PC-9 (cell line): ENCODE data around the gene DNMT3A. TPM values are rescaled to one million over a fixed set of nuclear protein-coding genes. Genes with fewer than 3 reads are reported as not detected.
A peak's percentile ranks its signal among the peaks of the same experiment; 100 is the strongest.

ENCODE experiments used
- BruUV-seq: library from RNA; stranded (reverse); fragments of 400-500 nt; replicated peaks from 2 replicates; lab custom pipeline; 2021; lab: Mats Ljungman, UMichigan
- CTCF ChIA-PET: fragments of 300-600 bp; sonication (Branson Sonifier 250); formaldehyde crosslinking; loops from one replicate; lab custom pipeline; 2022; ENCODE audit warnings: antibody characterized with exemption; lab: Charles Lee
- POLR2A ChIA-PET: fragments of 300-600 bp; sonication (Branson Sonifier 250); formaldehyde crosslinking; loops from one replicate; lab custom pipeline; 2022; ENCODE audit warnings: antibody characterized with exemption; ENCODE audit not compliant: unreplicated experiment; lab: Charles Lee
- DNase-seq, 2 experiments: peaks; one replicate each; pipeline versions ENCODE4 v3.0.0 to v3.0.0-alpha.2; 2015 to 2022; ENCODE audit warnings: mixed read lengths in 1 of 2
- H2AFZ ChIP-seq: fragments of 200-600 bp; sonication (generic); 2 replicates; pipeline ENCODE4 v1.8.1; 2017; ENCODE audit warnings: antibody characterized with exemption
- H3F3A ChIP-seq: fragments of 200-600 bp; sonication (generic); 2 replicates; pipeline ENCODE4 v1.8.1; 2017; ENCODE audit warnings: antibody characterized with exemption, mild to moderate bottlenecking, low read depth; ENCODE audit not compliant: insufficient read depth
- H3K27ac ChIP-seq: fragments of 200-600 bp; sonication (generic); 2 replicates; pipeline ENCODE4 v1.6.1; 2016; ENCODE audit warnings: mixed run types
- H3K27me3 ChIP-seq: fragments of 200-600 bp; sonication (generic); 2 replicates; pipeline ENCODE4 v1.6.1; 2016; ENCODE audit warnings: low read depth, mixed run types; ENCODE audit not compliant: insufficient read depth
- H3K36me3 ChIP-seq: fragments of 200-600 bp; sonication (generic); 2 replicates; pipeline ENCODE4 v1.6.1; 2016; ENCODE audit warnings: low read depth, mixed run types
- H3K4me1 ChIP-seq: fragments of 200-600 bp; sonication (generic); replicated peaks from 2 replicates; pipeline ENCODE4 v1.6.1; 2016; ENCODE audit warnings: mixed run types; ENCODE audit not compliant: insufficient read depth
- H3K4me2 ChIP-seq: fragments of 200-600 bp; sonication (generic); 2 replicates; pipeline ENCODE4 v1.6.1; 2017; ENCODE audit warnings: mixed run types
- H3K4me3 ChIP-seq: fragments of 200-600 bp; sonication (generic); 2 replicates; pipeline ENCODE4 v1.6.1; 2016; ENCODE audit warnings: mixed run types
- H3K79me2 ChIP-seq: fragments of 200-600 bp; sonication (generic); 2 replicates; pipeline ENCODE4 v1.6.1; 2017; ENCODE audit warnings: low read depth, mixed run types
- H3K9me2 ChIP-seq: fragments of 200-600 bp; sonication (generic); 2 replicates; pipeline ENCODE4 v1.8.1; 2017; ENCODE audit warnings: mild to moderate bottlenecking; ENCODE audit not compliant: insufficient read depth
- H3K9me3 ChIP-seq: fragments of 200-600 bp; sonication (generic); 2 replicates; pipeline ENCODE4 v1.8.1; 2016; ENCODE audit warnings: low read depth; ENCODE audit not compliant: insufficient read depth
- H4K20me1 ChIP-seq: fragments of 200-600 bp; sonication (generic); 2 replicates; pipeline ENCODE4 v1.8.1; 2017; ENCODE audit not compliant: insufficient read depth
- CTCF ChIP-seq: fragments of 200-600 bp; sonication (generic); conservative IDR thresholded peaks from 2 replicates; pipeline ENCODE4 v1.6.1; 2017; ENCODE audit warnings: mixed run types, antibody characterized with exemption, mild to moderate bottlenecking, moderate library complexity
- EZH2 ChIP-seq: fragments of 200-600 bp; sonication (generic); IDR thresholded peaks from 2 replicates; pipeline ENCODE4 v1.8.0; 2017; ENCODE audit warnings: antibody characterized with exemption, low read depth
- intact Hi-C: fragments of 100-400 bp; cut with micrococcal nuclease; formaldehyde crosslinking; loops from one replicate; pipeline ENCODE4 v1.10.0; 2022; ENCODE audit not compliant: unreplicated experiment
- total RNA-seq: library from RNA; stranded (reverse); gene quantifications from 2 replicates; pipeline ENCODE4 v1.2.3, GENCODE V29; 2021

Gene DNMT3A
- total RNA-seq, 1 experiment from 2014 or later = 38.9 TPM

GRCh38 chr2:25354116-25354515 lies 12.4 kb upstream of the DNMT3A start:
- H3K9me3 ChIP-seq = no peaks in the 10 kb centered on the region
- BruUV-seq = no TSS peak
- ChIA-PET CTCF (interaction anchor here (0.7 kb wide), 1 partner anchor 52 kb away, joined by 3 read pairs; no protein-coding TSS in a partner anchor), POLR2A (no interaction called here)
- no peak overlapping the region for H3K4me3 ChIP-seq
- no peaks in the 10 kb centered on the region for H4K20me1 ChIP-seq
- no peaks in the 10 kb centered on the region for H3K9me2 ChIP-seq
- peaks cover 8% of the 10 kb centered on the region for H3K4me1 ChIP-seq
- no peak for TF ChIP-seq EZH2
- no peak for TF ChIP-seq CTCF
- no peak overlapping the region for H2AFZ ChIP-seq
- H3K36me3 ChIP-seq = no peaks in the 10 kb centered on the region
- H3K27ac ChIP-seq = no peak overlapping the region
- no peaks in the 10 kb centered on the region for H3K79me2 ChIP-seq
- H3F3A ChIP-seq = no peaks in the 10 kb centered on the region
- intact Hi-C loops = no loop called here
- DNase-seq = no peak
- no peak overlapping the region for H3K4me2 ChIP-seq
- no peaks in the 10 kb centered on the region for H3K27me3 ChIP-seq

GRCh38 chr2:25349397-25349796 lies 7.7 kb upstream of the DNMT3A start:
- Histone ChIP-seq H2AFZ (no peak overlapping the region), H3K4me1 (peaks cover 21% of the 10 kb centered on the region), H3F3A (peaks cover 3% of the 10 kb centered on the region; the same call in 1 of the 2 replicates), H3K4me2 (0 out of 2 replicates have a peak overlapping the region, but pooled peaks have one; percentile 3), H3K27ac (no peak overlapping the region), H3K36me3 (no peaks in the 10 kb centered on the region), H3K9me2 (no peaks in the 10 kb centered on the region), H3K4me3 (no peak overlapping the region), H4K20me1 (no peaks in the 10 kb centered on the region), H3K9me3 (no peaks in the 10 kb centered on the region), H3K79me2 (no peaks in the 10 kb centered on the region), H3K27me3 (no peaks in the 10 kb centered on the region)
- TF ChIP-seq CTCF (no peak), EZH2 (no peak)
- intact Hi-C loops = no loop called here
- CTCF ChIA-PET = interaction anchor here (0.6 to 0.8 kb wide), 2 partner anchors 13 to 502 kb away, joined by 3 to 4 read pairs; no protein-coding TSS in a partner anchor
- BruUV-seq = no TSS peak
- POLR2A ChIA-PET = no interaction called here
- DNase-seq = no peak

GRCh38 chr2:25347846-25348245 lies 6.1 kb upstream of the DNMT3A start:
- Histone ChIP-seq H3K9me3 (no peaks in the 10 kb centered on the region), H4K20me1 (no peaks in the 10 kb centered on the region), H3K4me1 (peaks cover 21% of the 10 kb centered on the region), H3K27me3 (no peaks in the 10 kb centered on the region), H2AFZ (no peak overlapping the region), H3K4me2 (peak overlapping the region; percentile 13; the same call in 1 of the 2 replicates), H3F3A (peaks cover 3% of the 10 kb centered on the region; the same call in 1 of the 2 replicates), H3K9me2 (no peaks in the 10 kb centered on the region), H3K36me3 (no peaks in the 10 kb centered on the region), H3K4me3 (no peak overlapping the region), H3K79me2 (no peaks in the 10 kb centered on the region), H3K27ac (no peak overlapping the region)
- TF ChIP-seq EZH2 = no peak
- no peak for TF ChIP-seq CTCF
- POLR2A ChIA-PET = no interaction called here
- DNase-seq = no peak
- intact Hi-C loops = no loop called here
- CTCF ChIA-PET = interaction anchor here (0.9 to 1.2 kb wide), 2 partner anchors 13 to 14 kb away, joined by 3 to 16 read pairs; no protein-coding TSS in a partner anchor
- BruUV-seq = no TSS peak
